Thyroid gland (tissue), 4 donors: ENCODE data around the gene SH2D6.

Experiments
- CTCF ChIP-seq, 6 experiments: fragments of 200-600 bp in 3 of 6; fragments of 450-650 bp in 3 of 6; sonication (generic) in 3 of 6; IDR thresholded peaks; one replicate each; pipeline ENCODE4 v1.5.1; 2016 to 2019; ENCODE audit warnings: antibody characterized with exemption in 6 of 6, mild to moderate bottlenecking in 2 of 6, inconsistent platforms in 1 of 6, moderate library complexity in 1 of 6
- POLR2A ChIP-seq, 2 donors: fragments of 450-650 bp; IDR thresholded peaks; one replicate each; pipeline ENCODE4 v1.6.1; 2017; ENCODE audit warnings: antibody characterized with exemption in 2 of 2, mild to moderate bottlenecking in 2 of 2, moderate library complexity in 1 of 2

GRCh38 chr2:85485815-85486214 lies 67.3 kb downstream of the SH2D6 start:
- TF ChIP-seq CTCF (IDR thresholded peaks at IDR 0.05) (no peak), POLR2A (IDR thresholded peaks at IDR 0.05) (no peak)
